Activated T-cell treated with anti-CD3 and anti-CD28 coated beads for 4 hours (primary cell): ENCODE measurements around the gene GBP4.

Source experiments
- DNase-seq: peaks from one replicate; pipeline ENCODE4 v3.0.0-alpha.2; 2020

The GBP4 gene

GRCh38 chr1:89170170-89171066 lies 28.3 kb downstream of the GBP4 start:
- no peak for DNase-seq

- DNase-seq = no peak
Measured at GRCh38 chr1:89169166-89169565, 29.6 kb downstream of the GBP4 start.

GRCh38 chr1:89167590-89168230 lies 31.0 kb downstream of the GBP4 start:
- no peak for DNase-seq

GRCh38 chr1:89166705-89167104 lies 32.0 kb downstream of the GBP4 start:
- DNase-seq = no peak

- DNase-seq = no peak
Measured at GRCh38 chr1:89165811-89166210, 32.9 kb downstream of the GBP4 start.

GRCh38 chr1:89151047-89151446 lies 47.7 kb downstream of the GBP4 start:
- DNase-seq = no peak

GRCh38 chr1:89149976-89150375 lies 48.8 kb downstream of the GBP4 start:
- DNase-seq = no peak

- DNase-seq = no peak
Measured at GRCh38 chr1:89149229-89149628, 49.5 kb downstream of the GBP4 start.

GRCh38 chr1:89147678-89148658 lies 50.8 kb downstream of the GBP4 start:
- no peak for DNase-seq

GRCh38 chr1:89146721-89147120 lies 52.0 kb downstream of the GBP4 start:
- DNase-seq = no peak

GRCh38 chr1:89143484-89143883 lies 55.3 kb downstream of the GBP4 start:
- no peak for DNase-seq

GRCh38 chr1:89142160-89142559 lies 56.6 kb downstream of the GBP4 start:
- DNase-seq = no peak

GRCh38 chr1:89133747-89134146 lies 65.0 kb downstream of the GBP4 start:
- DNase-seq = no peak
